Fibroblast of lung (primary cell): ENCODE data around the gene ATP6V0B.

ENCODE experiments used
- EZH2 ChIP-seq: IDR thresholded peaks from 2 replicates; pipeline ENCODE4 v1.5.1; 2012; ENCODE audit warnings: low read length, control low read depth, mild to moderate bottlenecking; ENCODE audit errors: missing control alignments
- TF ChIP-seq, protein P1 (sequence below), 2 donors: IDR thresholded peaks in 1 of 2; conservative IDR thresholded peaks in 1 of 2; 1 replicate in 1 of 2; 2 replicates in 1 of 2; pipeline ENCODE4 v1.5.1; 2011 to 2012; ENCODE audit warnings: low read length in 2 of 2, control low read depth in 1 of 2, inconsistent platforms in 1 of 2, low read depth in 1 of 2, mild to moderate bottlenecking in 1 of 2

DNA sequence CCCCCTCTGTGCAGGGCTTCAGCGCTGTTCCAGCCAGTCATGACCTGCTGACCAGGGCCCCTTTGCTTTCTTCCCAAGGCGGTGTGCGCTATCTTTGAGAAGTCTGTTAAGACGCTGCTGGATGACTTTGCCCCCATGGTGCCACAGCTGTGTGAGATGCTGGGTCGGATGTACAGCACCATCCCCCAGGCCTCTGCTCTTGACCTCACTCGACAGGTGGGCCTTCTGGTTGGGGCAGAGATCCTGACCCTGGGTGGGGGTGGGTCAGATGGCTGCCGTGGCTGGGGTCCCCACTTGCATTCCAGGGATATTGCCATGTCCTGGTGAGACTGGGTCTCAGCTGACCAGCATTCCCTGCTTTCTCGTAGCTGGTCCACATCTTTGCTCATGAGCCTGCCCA, 14.0 kb upstream of the ATP6V0B start:
- TF ChIP-seq, protein P1, sequence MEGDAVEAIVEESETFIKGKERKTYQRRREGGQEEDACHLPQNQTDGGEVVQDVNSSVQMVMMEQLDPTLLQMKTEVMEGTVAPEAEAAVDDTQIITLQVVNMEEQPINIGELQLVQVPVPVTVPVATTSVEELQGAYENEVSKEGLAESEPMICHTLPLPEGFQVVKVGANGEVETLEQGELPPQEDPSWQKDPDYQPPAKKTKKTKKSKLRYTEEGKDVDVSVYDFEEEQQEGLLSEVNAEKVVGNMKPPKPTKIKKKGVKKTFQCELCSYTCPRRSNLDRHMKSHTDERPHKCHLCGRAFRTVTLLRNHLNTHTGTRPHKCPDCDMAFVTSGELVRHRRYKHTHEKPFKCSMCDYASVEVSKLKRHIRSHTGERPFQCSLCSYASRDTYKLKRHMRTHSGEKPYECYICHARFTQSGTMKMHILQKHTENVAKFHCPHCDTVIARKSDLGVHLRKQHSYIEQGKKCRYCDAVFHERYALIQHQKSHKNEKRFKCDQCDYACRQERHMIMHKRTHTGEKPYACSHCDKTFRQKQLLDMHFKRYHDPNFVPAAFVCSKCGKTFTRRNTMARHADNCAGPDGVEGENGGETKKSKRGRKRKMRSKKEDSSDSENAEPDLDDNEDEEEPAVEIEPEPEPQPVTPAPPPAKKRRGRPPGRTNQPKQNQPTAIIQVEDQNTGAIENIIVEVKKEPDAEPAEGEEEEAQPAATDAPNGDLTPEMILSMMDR (conservative IDR thresholded peaks at IDR 0.05 in 1 of 2, IDR thresholded peaks at IDR 0.05 in 1 of 2; ENCODE audit: low read depth in 1 of 2, low read length in 2 of 2) = no peak
- no peak for TF ChIP-seq EZH2
